Astrocyte of the cerebellum (primary cell): ENCODE results near the gene MORN5.

Experiments
- DNase-seq: peaks from one replicate; pipeline ENCODE4 v3.0.0-alpha.2; 2011; ENCODE audit warnings: low read depth
- H3K4me3 ChIP-seq: 2 replicates; pipeline ENCODE4 v1.5.1; 2011; ENCODE audit warnings: mild to moderate bottlenecking, low read depth, low read length, moderate library complexity
- CTCF ChIP-seq: IDR thresholded peaks from 2 replicates; pipeline ENCODE4 v1.5.1; 2012; ENCODE audit warnings: low read length, low read depth, moderate library complexity, mild to moderate bottlenecking; ENCODE audit errors: missing control alignments
- in situ Hi-C: cut with HindIII; loops from 2 replicates; pipeline ENCODE4 v1.10.0; 2017; ENCODE audit warnings: low sequenced_read_pairs

The MORN5 gene

GRCh38 chr9:122248448-122248865 lies 88.7 kb downstream of the MORN5 start:
- DNase-seq, result no peak
- H3K4me3 ChIP-seq, result no peak overlapping the region
- TF ChIP-seq CTCF, result no peak
- in situ Hi-C loops, result loop anchor here (25.0 kb wide), 1 partner anchor 89 kb away; no protein-coding TSS in a partner anchor
